Inflammatory macrophage treated with lipopolysaccharide for 4 hours (primary cell): Measurements from ENCODE around the gene GLUD2.
"Not testable (repeated sequence)": the region's sequence is repeated elsewhere in the genome, so short reads cannot be mapped to it uniquely, and the experiment has no call there.

Source experiments
- DNase-seq: peaks from one replicate; pipeline ENCODE4 v3.0.0-alpha.2; 2020

Gene GLUD2

DNA sequence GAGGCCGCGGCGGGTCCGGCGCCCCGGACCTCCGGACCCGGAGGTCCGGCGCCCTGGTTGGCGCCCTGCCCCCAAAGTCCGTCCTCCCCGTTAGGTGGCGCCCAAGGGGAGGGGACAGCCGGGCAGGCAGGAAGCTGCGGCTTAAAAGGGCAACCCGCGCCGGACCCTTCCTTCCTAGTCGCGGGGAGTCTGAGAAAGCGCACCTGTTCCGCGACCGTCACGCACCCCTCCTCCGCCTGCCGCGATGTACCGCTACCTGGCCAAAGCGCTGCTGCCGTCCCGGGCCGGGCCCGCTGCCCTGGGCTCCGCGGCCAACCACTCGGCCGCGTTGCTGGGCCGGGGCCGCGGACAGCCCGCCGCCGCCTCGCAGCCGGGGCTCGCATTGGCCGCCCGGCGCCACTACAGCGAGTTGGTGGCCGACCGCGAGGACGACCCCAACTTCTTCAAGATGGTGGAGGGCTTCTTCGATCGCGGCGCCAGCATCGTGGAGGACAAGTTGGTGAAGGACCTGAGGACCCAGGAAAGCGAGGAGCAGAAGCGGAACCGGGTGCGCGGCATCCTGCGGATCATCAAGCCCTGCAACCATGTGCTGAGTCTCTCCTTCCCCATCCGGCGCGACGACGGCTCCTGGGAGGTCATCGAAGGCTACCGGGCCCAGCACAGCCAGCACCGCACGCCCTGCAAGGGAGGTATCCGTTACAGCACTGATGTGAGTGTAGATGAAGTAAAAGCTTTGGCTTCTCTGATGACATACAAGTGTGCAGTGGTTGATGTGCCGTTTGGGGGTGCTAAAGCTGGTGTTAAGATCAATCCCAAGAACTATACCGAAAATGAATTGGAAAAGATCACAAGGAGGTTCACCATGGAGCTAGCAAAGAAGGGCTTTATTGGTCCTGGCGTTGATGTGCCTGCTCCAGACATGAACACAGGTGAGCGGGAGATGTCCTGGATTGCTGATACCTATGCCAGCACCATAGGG is at the start of gene GLUD2:
Gene GLUD2, plus strand, starts transcription at position 170 of the 979 bp plus-strand sequence. Its CDS starts 75 bp downstream, at position 245.
- DNase-seq, result not testable (repeated sequence)

GRCh38 chrX:120999413-120999812 is 48.0 kb upstream of the GLUD2 start:
- peak; percentile 5 for DNase-seq

DNA sequence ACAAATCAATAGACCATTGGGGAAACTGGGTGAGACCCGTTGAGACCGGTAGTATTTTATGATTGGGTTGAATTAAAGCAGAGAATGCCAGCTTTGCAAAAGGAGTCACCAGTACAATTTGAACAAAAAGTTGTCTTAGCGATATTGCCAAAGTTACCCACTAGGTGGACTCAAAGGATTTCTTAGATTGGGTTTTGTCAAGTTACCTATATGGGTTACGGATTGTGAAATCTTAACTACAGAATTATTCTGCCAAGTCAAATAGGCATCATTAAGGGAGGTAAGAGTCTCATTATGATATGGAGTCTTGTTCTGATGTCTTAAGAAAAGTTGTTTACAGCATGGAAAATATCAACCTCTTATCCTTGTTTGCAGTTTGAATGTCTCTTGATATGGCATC is 46.8 kb upstream of the GLUD2 start:
- DNase-seq, result no peak

DNA sequence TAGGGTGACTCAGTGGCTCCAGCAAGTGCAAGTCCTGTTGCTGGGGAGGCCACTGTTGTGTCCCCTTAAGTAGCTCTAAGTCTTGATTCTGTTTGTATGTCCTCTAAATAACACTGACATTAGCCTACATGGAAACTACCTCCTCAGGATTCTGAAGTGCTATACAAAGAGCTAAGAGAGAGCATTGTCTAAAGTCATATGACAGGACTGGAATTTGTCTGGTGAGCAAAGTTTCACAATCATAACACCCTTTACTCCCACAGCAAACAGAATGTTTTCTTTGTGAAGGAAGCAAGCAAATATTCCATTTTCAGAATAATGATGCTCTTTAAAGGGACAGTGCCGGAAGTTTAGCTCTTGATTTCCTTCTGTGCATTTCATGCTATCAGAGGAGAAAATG is 38.5 kb upstream of the GLUD2 start:
- DNase-seq, result no peak

DNA sequence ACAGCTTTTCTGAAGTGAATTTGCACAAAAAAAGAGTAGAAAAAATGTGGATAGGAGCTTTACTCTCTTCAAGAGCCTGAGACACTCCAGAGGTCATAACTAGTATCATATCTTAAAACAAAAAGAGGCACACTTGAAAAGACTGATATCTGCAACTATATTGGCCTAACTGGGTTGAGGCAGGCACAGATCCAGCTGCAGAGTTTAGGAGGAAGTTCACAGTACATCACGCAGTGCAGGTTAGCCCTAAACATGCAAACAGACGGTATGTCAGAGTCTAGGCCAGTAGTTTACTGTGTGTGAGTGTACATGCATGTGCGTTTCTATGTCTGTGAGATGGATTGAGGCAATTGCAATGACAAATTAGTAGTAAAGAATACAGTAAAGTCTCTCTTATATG is 37.6 kb upstream of the GLUD2 start:
- no peak for DNase-seq

DNA sequence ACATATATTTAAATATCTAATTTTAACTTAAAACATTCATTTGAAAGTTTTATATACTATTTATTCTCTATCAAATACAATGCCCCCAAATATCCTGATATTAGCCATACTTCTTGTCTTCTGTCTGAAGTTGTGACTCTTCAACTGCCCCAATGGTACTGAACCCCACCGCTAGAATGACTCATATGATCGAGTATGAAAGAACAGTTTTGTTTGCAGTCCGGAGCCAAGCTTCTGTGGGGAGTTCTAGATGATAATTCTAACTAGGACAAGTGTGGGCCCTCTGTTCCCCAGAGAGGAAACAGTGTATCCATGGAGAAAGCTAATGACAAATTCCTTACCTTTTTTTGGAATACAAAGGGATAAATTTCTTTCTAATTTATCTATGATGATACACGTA is 37.2 kb upstream of the GLUD2 start:
- DNase-seq, result no peak

DNA sequence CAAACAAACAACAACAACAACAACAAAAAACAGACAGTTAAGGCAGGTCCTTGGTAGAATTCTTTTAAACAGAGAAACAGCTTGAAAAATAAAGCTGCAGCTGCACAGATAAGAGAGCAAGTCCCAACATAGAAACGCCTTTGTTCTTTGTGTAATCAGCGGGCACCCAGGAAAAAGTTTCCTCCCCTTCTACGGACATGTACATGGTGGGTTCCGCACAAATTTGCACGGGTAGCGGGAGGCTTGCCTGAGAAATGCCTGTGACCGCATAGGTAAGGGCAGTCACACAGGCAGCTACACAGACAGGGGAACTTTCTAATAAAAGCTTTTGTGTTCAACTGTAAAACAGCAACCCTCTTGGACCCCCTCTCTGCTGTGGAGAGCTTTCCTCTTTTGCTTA is 36.2 kb upstream of the GLUD2 start:
- DNase-seq, result no peak

DNA sequence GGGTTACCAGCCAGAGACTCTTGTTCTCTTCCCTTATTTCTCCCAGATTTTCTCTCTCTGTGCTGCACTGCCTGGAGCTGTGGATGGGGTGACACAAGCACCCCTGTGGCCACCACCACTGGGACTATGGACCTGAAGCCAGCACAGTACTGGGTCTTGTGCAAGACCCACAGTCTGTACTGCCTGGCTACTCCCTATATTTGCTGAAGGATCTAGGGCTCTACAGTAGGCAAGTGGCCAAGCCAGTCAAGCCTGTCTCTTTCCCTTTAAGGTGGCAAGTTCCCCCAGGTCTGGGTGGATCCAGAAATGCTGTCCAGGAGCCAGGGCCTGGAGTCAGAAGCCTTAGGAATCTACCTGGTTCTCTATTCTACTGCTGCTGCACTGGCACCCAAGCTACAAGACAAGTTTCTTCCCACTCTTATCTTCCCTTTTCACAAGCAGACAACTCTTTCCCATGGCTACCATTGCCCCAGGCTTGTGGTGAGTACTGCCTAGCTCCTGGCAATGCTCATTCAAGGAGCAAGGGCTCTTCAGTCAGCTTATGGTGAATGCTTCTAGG is 33.4 kb upstream of the GLUD2 start:
- no peak for DNase-seq

DNA sequence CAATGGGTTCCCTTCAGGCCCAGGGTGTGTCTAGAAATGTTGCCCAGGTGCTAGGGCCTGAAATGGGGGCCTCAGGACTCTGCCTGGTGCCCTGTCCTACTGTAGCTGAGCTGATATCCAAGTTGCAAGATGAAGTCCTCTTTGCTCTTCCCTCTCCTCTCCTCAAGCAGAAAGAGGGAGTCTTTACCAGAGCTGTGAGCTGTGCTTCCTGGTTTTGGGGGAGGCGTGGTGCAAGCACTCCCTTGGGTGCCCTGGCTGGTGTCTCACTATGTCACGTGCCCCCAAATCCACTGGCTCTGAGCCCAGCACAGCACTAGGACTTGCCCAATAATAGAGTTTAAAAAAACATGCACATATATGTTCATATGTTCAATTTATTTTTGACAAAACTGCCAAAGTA is 32.6 kb upstream of the GLUD2 start:
- no peak for DNase-seq

GRCh38 chrX:121028419-121028818 is 19.0 kb upstream of the GLUD2 start:
- no peak for DNase-seq

- no peak for DNase-seq
Observed at GRCh38 chrX:121030083-121030482, 17.3 kb upstream of the GLUD2 start.

GRCh38 chrX:121032531-121032930 is 14.9 kb upstream of the GLUD2 start:
- no peak for DNase-seq

DNA sequence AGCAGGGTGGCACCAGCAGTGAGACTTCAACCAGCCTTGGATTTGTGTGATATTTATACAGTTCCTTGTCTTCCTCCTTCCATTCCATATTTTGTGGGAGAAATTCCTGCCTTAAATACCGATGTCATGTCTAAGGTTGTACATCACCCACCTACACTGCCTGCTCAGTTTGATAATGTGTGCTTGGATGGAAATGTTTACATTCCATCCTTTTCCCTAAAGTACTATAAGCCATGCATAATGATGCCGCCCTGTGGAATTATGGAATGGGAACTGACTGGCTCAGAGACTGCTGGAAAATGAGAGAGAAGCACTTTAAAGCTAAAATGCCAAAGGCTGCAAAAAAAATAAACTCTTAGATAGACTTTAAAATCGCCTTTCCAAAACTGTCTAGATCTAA is 11.3 kb upstream of the GLUD2 start:
- DNase-seq, result no peak

DNA sequence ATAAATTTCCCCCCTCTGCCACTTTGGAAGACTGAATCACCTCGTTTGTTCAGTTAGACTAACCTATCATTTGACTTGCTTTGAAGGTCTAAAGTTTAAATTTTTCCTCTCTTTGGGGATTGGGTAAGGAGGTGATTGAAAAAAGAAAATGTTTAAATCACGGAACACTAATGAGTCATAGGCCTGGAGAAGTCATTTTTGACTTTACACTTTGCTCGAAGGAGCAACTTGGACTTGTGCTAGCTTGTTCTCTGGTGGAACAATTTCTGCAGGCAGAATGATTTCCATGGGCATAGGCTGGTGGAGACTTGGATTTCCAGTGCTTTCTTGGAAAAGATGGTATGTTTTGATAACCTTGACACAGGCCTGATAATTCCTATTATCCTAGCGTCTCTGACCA is 10.5 kb upstream of the GLUD2 start:
- DNase-seq, result no peak

DNA sequence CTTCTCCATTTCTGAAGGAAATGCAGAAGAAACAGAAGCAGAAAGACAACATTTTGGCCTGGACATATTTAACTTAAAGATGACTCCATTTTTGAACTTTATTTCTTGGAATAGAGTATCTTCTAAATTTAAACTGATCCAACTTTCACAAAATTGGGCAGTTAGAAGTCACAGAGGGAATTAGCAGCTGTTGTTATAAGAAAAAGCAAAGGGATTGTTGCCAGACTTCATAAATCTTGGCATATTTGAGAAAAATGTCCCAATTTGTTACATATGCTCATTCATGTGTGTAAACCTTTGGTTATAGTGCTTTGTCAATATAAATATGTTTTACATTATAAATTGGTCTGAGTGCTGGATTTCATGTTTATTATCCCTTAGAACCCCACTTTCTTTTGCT is 3.4 kb downstream of the GLUD2 start:
- no peak for DNase-seq

DNA sequence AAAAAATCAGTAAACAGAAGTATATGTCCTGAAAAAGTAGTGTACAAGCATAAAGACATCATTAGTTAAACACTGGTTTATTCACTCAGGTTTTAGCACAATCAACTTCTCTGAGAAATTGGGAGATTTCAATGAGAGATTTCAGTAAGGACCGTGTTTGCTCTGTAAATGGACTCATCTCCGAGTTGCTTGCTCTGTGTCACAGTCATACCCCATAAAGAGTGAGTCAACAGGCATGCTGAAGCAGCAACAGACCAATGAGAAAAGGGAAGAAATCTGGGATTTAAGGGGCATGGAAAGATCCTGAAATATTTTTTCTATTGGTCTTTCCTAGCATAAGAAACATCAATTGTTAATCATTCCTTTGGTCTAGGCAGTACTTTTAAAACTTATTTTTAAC is 4.7 kb downstream of the GLUD2 start:
- DNase-seq, result no peak

GRCh38 chrX:121062289-121062688 is 14.9 kb downstream of the GLUD2 start:
- DNase-seq, result no peak

DNA sequence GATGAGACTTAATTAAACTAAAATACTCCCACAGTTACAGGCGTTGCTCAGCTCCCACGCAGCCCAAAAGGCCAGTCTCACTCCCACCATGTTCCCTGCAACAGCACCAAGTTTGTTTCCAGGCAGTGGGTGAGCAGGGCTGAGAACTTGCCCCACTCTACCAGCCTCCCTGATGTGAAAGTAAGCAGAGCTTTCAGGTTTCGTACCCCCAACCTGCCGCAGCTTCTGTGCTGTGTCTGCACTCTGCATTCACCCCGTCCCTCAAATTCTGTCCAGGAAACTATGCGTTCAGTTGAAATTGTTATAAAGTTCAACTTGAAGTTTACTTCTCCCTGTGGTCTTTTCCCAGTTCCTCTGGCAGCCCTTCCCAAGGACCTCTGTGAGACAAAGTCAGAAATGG is 17.2 kb downstream of the GLUD2 start:
- DNase-seq, result no peak

- not testable (repeated sequence) for DNase-seq
Observed at GRCh38 chrX:121084247-121084646, 36.8 kb downstream of the GLUD2 start.

DNA sequence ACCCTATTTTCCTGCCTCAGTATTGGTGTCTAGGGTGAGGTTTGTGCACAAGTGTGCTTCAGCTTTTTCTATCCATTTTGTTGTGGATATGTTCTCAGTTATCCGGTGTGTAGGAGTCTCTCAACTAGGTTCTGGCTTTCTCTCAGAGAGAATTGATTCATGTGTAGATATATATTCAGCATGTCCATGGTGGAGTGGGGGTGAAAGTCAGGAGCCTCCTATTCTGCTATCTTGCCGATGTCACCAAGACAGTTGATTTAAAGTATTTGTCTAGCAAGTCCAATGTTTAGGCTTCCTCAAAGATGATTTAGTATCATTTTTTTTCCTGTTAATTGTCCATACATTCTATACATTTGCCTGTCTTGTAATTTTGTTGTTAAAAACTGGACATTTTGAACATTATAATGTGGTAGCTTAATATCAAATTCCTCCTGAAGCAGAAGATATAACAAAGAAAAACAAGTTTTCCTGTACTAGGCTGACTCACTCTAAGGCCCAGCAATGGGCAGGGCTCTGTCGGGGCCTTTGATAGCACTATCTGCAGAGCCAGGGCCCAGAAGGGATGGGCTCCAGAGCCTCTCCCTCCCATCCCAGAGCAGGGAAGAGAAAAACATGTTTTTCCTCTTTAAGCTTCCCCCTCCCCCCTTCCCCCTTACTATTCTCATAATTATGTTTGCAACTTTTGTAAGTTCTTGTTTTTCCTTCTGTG is 37.6 kb downstream of the GLUD2 start:
- DNase-seq, result no peak

DNA sequence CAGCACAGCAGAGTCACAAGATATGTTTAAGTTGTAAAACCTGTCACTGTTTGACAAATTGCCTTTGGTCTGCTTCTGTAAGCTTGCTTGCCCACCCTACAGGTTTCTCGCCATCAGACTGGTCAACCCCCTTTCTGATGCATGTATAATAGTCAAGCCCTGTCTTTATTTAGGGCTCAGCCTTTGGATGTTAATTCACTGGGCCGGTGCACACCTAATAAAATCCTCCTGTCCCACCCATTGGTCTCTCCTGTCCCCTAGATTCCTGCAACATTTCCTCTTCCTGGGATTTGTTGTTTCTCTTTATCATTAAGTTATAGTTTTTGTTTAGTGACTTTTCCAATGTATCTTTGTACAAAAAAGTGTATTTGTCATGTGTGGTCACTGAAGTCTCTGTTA is 38.2 kb downstream of the GLUD2 start:
- DNase-seq, result no peak

GRCh38 chrX:121093011-121093410 is 45.6 kb downstream of the GLUD2 start:
- no peak for DNase-seq
